Activated CD4-positive, alpha-beta memory T cell treated with anti-CD3 and anti-CD28 coated beads for 36 hours (primary cell): ENCODE data around the gene ANKRD44. TPM values are rescaled to one million over a fixed set of nuclear protein-coding genes. Genes with fewer than 3 reads are reported as not detected.
A peak's percentile ranks its signal among the peaks of the same experiment; 100 is the strongest.

Source experiments
- CTCF ChIA-PET: fragments of 350-600 bp; sonication (Branson Sonifier 250); formaldehyde crosslinking; loops from one replicate; lab custom pipeline; 2021; ENCODE audit warnings: antibody characterized with exemption, inconsistent platforms; lab: Charles Lee
- POLR2A ChIA-PET: fragments of 350-600 bp; sonication (Branson Sonifier 250); formaldehyde crosslinking; loops from one replicate; lab custom pipeline; 2021; ENCODE audit warnings: antibody characterized with exemption; lab: Charles Lee
- DNase-seq: peaks from one replicate; pipeline ENCODE4 v3.0.0-alpha.2; 2020
- H3K27ac Mint-ChIP-seq: one replicate; pipeline ENCODE4 v1.8.0; 2021; ENCODE audit warnings: mixed read lengths
- H3K27me3 Mint-ChIP-seq: one replicate; pipeline ENCODE4 v1.8.0; 2021; ENCODE audit warnings: mixed read lengths
- H3K36me3 Mint-ChIP-seq: one replicate; pipeline ENCODE4 v1.8.0; 2021; ENCODE audit warnings: mixed read lengths
- H3K4me1 Mint-ChIP-seq: one replicate; pipeline ENCODE4 v1.8.0; 2021; ENCODE audit warnings: low read depth, mixed read lengths
- H3K4me3 Mint-ChIP-seq: one replicate; pipeline ENCODE4 v1.8.0; 2021; ENCODE audit warnings: mild to moderate bottlenecking, mixed read lengths
- H3K9me3 Mint-ChIP-seq: one replicate; pipeline ENCODE4 v1.8.0; 2021; ENCODE audit warnings: mixed read lengths
- intact Hi-C: fragments of 100-400 bp; cut with micrococcal nuclease; formaldehyde crosslinking; loops from one replicate; pipeline ENCODE4 v1.15.1; 2023
- total RNA-seq, 2 experiments: library from RNA; stranded (reverse); gene quantifications; one replicate each; pipeline ENCODE4 v1.2.3, GENCODE V29; 2021

Gene ANKRD44
- total RNA-seq, 2 experiments from 2014 or later, result 123 to 125 TPM

GRCh38 chr2:197219636-197220035 is 90.9 kb downstream of the ANKRD44 start:
- Mint-ChIP-seq H3K27ac (no peak overlapping the region), H3K36me3 (peaks cover 9% of the 10 kb centered on the region), H3K9me3 (no peaks in the 10 kb centered on the region), H3K27me3 (no peaks in the 10 kb centered on the region), H3K4me1 (peaks cover 80% of the 10 kb centered on the region), H3K4me3 (no peak overlapping the region)
- no peak for DNase-seq
- intact Hi-C loops, result loop anchor here (10.0 kb wide), 2 partner anchors 955 to 1055 kb away; no protein-coding TSS in a partner anchor
- ChIA-PET CTCF (interaction anchor here (1.1 to 1.4 kb wide), 3 partner anchors 10 to 17 kb away, joined by 3 to 4 read pairs (median 3); no protein-coding TSS in a partner anchor), POLR2A (interaction anchor here (1.2 kb wide), 1 partner anchor 9 kb away, joined by 3 read pairs; no protein-coding TSS in a partner anchor)

GRCh38 chr2:197217541-197217940 is 93.0 kb downstream of the ANKRD44 start:
- H3K4me1 Mint-ChIP-seq, result peaks cover 86% of the 10 kb centered on the region
- POLR2A ChIA-PET, result no interaction called here
- no peak for DNase-seq
- peak overlapping the region; percentile 94 for H3K27ac Mint-ChIP-seq
- CTCF ChIA-PET, result interaction anchor here (1.2 kb wide), 1 partner anchor 26 kb away, joined by 3 read pairs; no protein-coding TSS in a partner anchor
- intact Hi-C loops, result loop anchor here (1.0 to 10.0 kb wide), 5 partner anchors 8 to 1053 kb away; no protein-coding TSS in a partner anchor
- no peaks in the 10 kb centered on the region for H3K27me3 Mint-ChIP-seq
- H3K9me3 Mint-ChIP-seq, result no peaks in the 10 kb centered on the region
- peaks cover 9% of the 10 kb centered on the region for H3K36me3 Mint-ChIP-seq
- H3K4me3 Mint-ChIP-seq, result peak overlapping the region; percentile 26

- intact Hi-C loops, result loop anchor here (1.0 to 10.0 kb wide), 8 partner anchors 18 to 1052 kb away; no protein-coding TSS in a partner anchor
- H3K36me3 Mint-ChIP-seq, result peaks cover 8% of the 10 kb centered on the region
These were observed 94.1 kb downstream of the ANKRD44 start for GRCh38 chr2:197216361-197216979.

GRCh38 chr2:197215748-197216360 is 94.7 kb downstream of the ANKRD44 start:
- intact Hi-C loops, result loop anchor here (1.0 to 10.0 kb wide), 8 partner anchors 17 to 1051 kb away; no protein-coding TSS in a partner anchor
- POLR2A ChIA-PET, result interaction anchor here (1.4 to 2.3 kb wide), 4 partner anchors 12 to 82 kb away, joined by 4 to 5 read pairs (median 4); no protein-coding TSS in a partner anchor
- DNase-seq, result no peak

More at GRCh38 chr2:197216361-197216979, 94.1 kb downstream of the ANKRD44 start:
- ChIA-PET POLR2A (interaction anchor here (1.5 to 2.3 kb wide), 3 partner anchors 12 to 21 kb away, joined by 4 to 5 read pairs (median 5); no protein-coding TSS in a partner anchor), CTCF (interaction anchor here (0.6 to 1.2 kb wide), 2 partner anchors 18 to 25 kb away, joined by 3 to 4 read pairs; no protein-coding TSS in a partner anchor)
- Mint-ChIP-seq H3K27ac (peak overlapping the region; percentile 94), H3K27me3 (no peaks in the 10 kb centered on the region), H3K4me1 (peaks cover 86% of the 10 kb centered on the region), H3K9me3 (no peaks in the 10 kb centered on the region), H3K4me3 (peak overlapping the region; percentile 62)
- DNase-seq, result no peak

GRCh38 chr2:197212344-197213262 is 98.0 kb downstream of the ANKRD44 start:
- POLR2A ChIA-PET, result interaction anchor here (0.9 to 2.9 kb wide), 7 partner anchors 14 to 95 kb away, joined by 3 to 16 read pairs (median 4); no protein-coding TSS in a partner anchor
- intact Hi-C loops, result loop anchor here (10.0 kb wide), 2 partner anchors 948 to 1048 kb away; no protein-coding TSS in a partner anchor
- H3K4me3 Mint-ChIP-seq, result peak overlapping the region; percentile 56
- CTCF ChIA-PET, result interaction anchor here (0.8 to 2.8 kb wide), 8 partner anchors 14 to 99 kb away, joined by 3 to 13 read pairs (median 4); no protein-coding TSS in a partner anchor
- peak overlapping the region; percentile 94 for H3K27ac Mint-ChIP-seq
- peaks cover 5% of the 10 kb centered on the region for H3K36me3 Mint-ChIP-seq
- H3K9me3 Mint-ChIP-seq, result no peaks in the 10 kb centered on the region
- H3K27me3 Mint-ChIP-seq, result no peaks in the 10 kb centered on the region
- peak; percentile 43 for DNase-seq
- H3K4me1 Mint-ChIP-seq, result peaks cover 98% of the 10 kb centered on the region

More at GRCh38 chr2:197215748-197216360, 94.7 kb downstream of the ANKRD44 start:
- Mint-ChIP-seq H3K27ac (peak overlapping the region; percentile 94), H3K9me3 (no peaks in the 10 kb centered on the region), H3K4me3 (peak overlapping the region; percentile 62), H3K4me1 (peaks cover 91% of the 10 kb centered on the region), H3K27me3 (no peaks in the 10 kb centered on the region), H3K36me3 (peaks cover 8% of the 10 kb centered on the region)
- CTCF ChIA-PET, result interaction anchor here (1.0 kb wide), 1 partner anchor 25 kb away, joined by 3 read pairs; no protein-coding TSS in a partner anchor

GRCh38 chr2:197211881-197212342 is 98.7 kb downstream of the ANKRD44 start:
- Mint-ChIP-seq H3K9me3 (no peaks in the 10 kb centered on the region), H3K4me1 (peaks cover 98% of the 10 kb centered on the region), H3K27ac (peak overlapping the region; percentile 94), H3K36me3 (peaks cover 5% of the 10 kb centered on the region), H3K4me3 (peak overlapping the region; percentile 56), H3K27me3 (no peaks in the 10 kb centered on the region)
- peak; percentile 66 for DNase-seq
- intact Hi-C loops, result loop anchor here (10.0 kb wide), 2 partner anchors 947 to 1047 kb away; no protein-coding TSS in a partner anchor
- POLR2A ChIA-PET, result interaction anchor here (0.6 to 2.9 kb wide), 8 partner anchors 14 to 294 kb away, joined by 3 to 16 read pairs (median 3); partner anchors contain the start of gene ANKRD44
- CTCF ChIA-PET, result interaction anchor here (0.8 to 1.3 kb wide), 6 partner anchors 13 to 99 kb away, joined by 3 to 7 read pairs (median 4); no protein-coding TSS in a partner anchor

- H3K27ac Mint-ChIP-seq, result peak overlapping the region; percentile 94
- peaks cover 4% of the 10 kb centered on the region for H3K36me3 Mint-ChIP-seq
- H3K4me3 Mint-ChIP-seq, result peak overlapping the region; percentile 58
- ChIA-PET CTCF (interaction anchor here (0.7 to 4.2 kb wide), 7 partner anchors 12 to 139 kb away, joined by 3 to 29 read pairs (median 4); no protein-coding TSS in a partner anchor), POLR2A (interaction anchor here (0.8 to 5.3 kb wide), 7 partner anchors 9 to 98 kb away, joined by 3 to 33 read pairs (median 4); no protein-coding TSS in a partner anchor)
- H3K27me3 Mint-ChIP-seq, result no peaks in the 10 kb centered on the region
- H3K9me3 Mint-ChIP-seq, result no peaks in the 10 kb centered on the region
- H3K4me1 Mint-ChIP-seq, result peaks cover 98% of the 10 kb centered on the region
- no peak for DNase-seq
- intact Hi-C loops, result loop anchor here (1.0 to 10.0 kb wide), 3 partner anchors 83 to 1046 kb away; no protein-coding TSS in a partner anchor
These were observed 100.2 kb downstream of the ANKRD44 start for GRCh38 chr2:197210430-197210829.

GRCh38 chr2:197209742-197210408 is 100.7 kb downstream of the ANKRD44 start:
- no peaks in the 10 kb centered on the region for H3K27me3 Mint-ChIP-seq
- intact Hi-C loops, result loop anchor here (1.0 to 10.0 kb wide), 11 partner anchors 7 to 1675 kb away; partner anchors contain the start of genes MARS2 and PGAP1
- ChIA-PET CTCF (interaction anchor here (0.7 to 4.2 kb wide), 9 partner anchors 11 to 138 kb away, joined by 3 to 29 read pairs (median 4); no protein-coding TSS in a partner anchor), POLR2A (interaction anchor here (0.5 to 5.3 kb wide), 8 partner anchors 8 to 98 kb away, joined by 3 to 33 read pairs (median 4); no protein-coding TSS in a partner anchor)
- H3K4me3 Mint-ChIP-seq, result peak overlapping the region; percentile 58
- H3K4me1 Mint-ChIP-seq, result peaks cover 98% of the 10 kb centered on the region
- H3K9me3 Mint-ChIP-seq, result no peaks in the 10 kb centered on the region
- H3K36me3 Mint-ChIP-seq, result peaks cover 7% of the 10 kb centered on the region
- peak overlapping the region; percentile 94 for H3K27ac Mint-ChIP-seq
- DNase-seq, result peak; percentile 86

- DNase-seq, result no peak
- H3K36me3 Mint-ChIP-seq, result peaks cover 7% of the 10 kb centered on the region
- H3K4me1 Mint-ChIP-seq, result peaks cover 98% of the 10 kb centered on the region
- intact Hi-C loops, result loop anchor here (1.0 to 10.0 kb wide), 8 partner anchors 8 to 1674 kb away; partner anchors contain the start of genes MARS2 and PGAP1
- no peaks in the 10 kb centered on the region for H3K9me3 Mint-ChIP-seq
- ChIA-PET POLR2A (interaction anchor here (0.5 to 5.3 kb wide), 9 partner anchors 9 to 102 kb away, joined by 3 to 33 read pairs (median 4); partner anchors contain the start of gene ANKRD44), CTCF (interaction anchor here (0.8 to 4.2 kb wide), 7 partner anchors 11 to 102 kb away, joined by 3 to 29 read pairs (median 11); no protein-coding TSS in a partner anchor)
- peak overlapping the region; percentile 58 for H3K4me3 Mint-ChIP-seq
- peak overlapping the region; percentile 94 for H3K27ac Mint-ChIP-seq
- no peaks in the 10 kb centered on the region for H3K27me3 Mint-ChIP-seq
These were observed 101.3 kb downstream of the ANKRD44 start for GRCh38 chr2:197209246-197209645.
